GM12878 (cell line): ENCODE results near the gene LRIG3.

Source experiments
- CTCF ChIP-seq, 3 experiments: IDR thresholded peaks in 2 of 3; conservative IDR thresholded peaks in 1 of 3; 2 replicates each; pipeline ENCODE4 v1.5.1; 2011; ENCODE audit warnings: low read depth in 3 of 3, low read length in 3 of 3, mild to moderate bottlenecking in 3 of 3, control low read depth in 2 of 3, moderate library complexity in 2 of 3, inconsistent platforms in 1 of 3, mixed read lengths in 1 of 3; ENCODE audit not compliant: control insufficient read depth in 2 of 3, insufficient read depth in 1 of 3; ENCODE audit errors: extremely low read depth in 1 of 3
- ESRRA ChIP-seq: IDR thresholded peaks from 2 replicates; pipeline ENCODE4 v1.6.1; 2012; ENCODE audit warnings: mild to moderate bottlenecking, low read length, improper control_type of control experiment
- EZH2 ChIP-seq: IDR thresholded peaks from 2 replicates; pipeline ENCODE4 v1.6.1; 2012; ENCODE audit warnings: low read depth, mild to moderate bottlenecking, control low read depth, inconsistent platforms, low read length, borderline replicate concordance; ENCODE audit not compliant: control insufficient read depth
- MAX ChIP-seq: IDR thresholded peaks from 2 replicates; pipeline ENCODE4 v1.6.1; 2012; ENCODE audit warnings: low read depth, low read length, improper control_type of control experiment
- NFIC ChIP-seq: IDR thresholded peaks from 2 replicates; pipeline ENCODE4 v1.6.1; 2012; ENCODE audit warnings: low read depth, mild to moderate bottlenecking, inconsistent platforms, low read length, moderate library complexity
- NFYA ChIP-seq: IDR thresholded peaks from 2 replicates; pipeline ENCODE4 v1.6.1; 2011; ENCODE audit warnings: low read depth, mild to moderate bottlenecking, low read length, improper control_type of control experiment, borderline replicate concordance
- NR2C2 ChIP-seq: IDR thresholded peaks from 2 replicates; pipeline ENCODE4 v1.6.1; 2011; ENCODE audit warnings: borderline replicate concordance, low read depth; ENCODE audit not compliant: control insufficient read depth, insufficient read length
- POLR2AphosphoS5 ChIP-seq: IDR thresholded peaks from 2 replicates; pipeline ENCODE4 v1.6.1; 2011; ENCODE audit warnings: mild to moderate bottlenecking, low read length, inconsistent platforms
- RAD21 ChIP-seq: IDR thresholded peaks from 2 replicates; pipeline ENCODE4 v1.6.1; 2011; ENCODE audit warnings: mild to moderate bottlenecking, low read depth, low read length, moderate library complexity; ENCODE audit not compliant: insufficient read depth
- RELB ChIP-seq: fragments of 450-650 bp; IDR thresholded peaks from 2 replicates; pipeline ENCODE4 v1.6.1; 2017; ENCODE audit warnings: low read depth, mild to moderate bottlenecking, moderate library complexity
- SIN3A ChIP-seq: IDR thresholded peaks from 2 replicates; pipeline ENCODE4 v1.6.1; 2012; ENCODE audit warnings: low read depth, low read length, improper control_type of control experiment
- SMAD1 ChIP-seq: fragments of 450-650 bp; IDR thresholded peaks from 2 replicates; pipeline ENCODE4 v1.6.1; 2018; ENCODE audit warnings: mild to moderate bottlenecking, low read depth; ENCODE audit not compliant: partially characterized antibody
- ZBTB33 ChIP-seq: fragments of 450-650 bp; IDR thresholded peaks from 2 replicates; pipeline ENCODE4 v1.6.1; 2017; ENCODE audit warnings: mild to moderate bottlenecking
- ZSCAN29 ChIP-seq: fragments of 450-650 bp; IDR thresholded peaks from 2 replicates; pipeline ENCODE4 v1.6.1; 2017; ENCODE audit warnings: mild to moderate bottlenecking, moderate library complexity

GRCh38 chr12:58887068-58887467 is 33.2 kb downstream of the LRIG3 start:
- TF ChIP-seq ZSCAN29, result no peak
- no peak for TF ChIP-seq NFIC
- no peak for TF ChIP-seq RAD21
- TF ChIP-seq ZBTB33, result no peak
- TF ChIP-seq CTCF (IDR thresholded peaks at IDR 0.05 in 2 of 3, conservative IDR thresholded peaks at IDR 0.05 in 1 of 3; ENCODE audit: control insufficient read depth in 2 of 3, extremely low read depth in 1 of 3, insufficient read depth in 1 of 3, low read depth in 3 of 3, low read length in 3 of 3), result no peak
- TF ChIP-seq SMAD1, result no peak
- TF ChIP-seq ESRRA, result no peak
- no peak for TF ChIP-seq NFYA
- TF ChIP-seq RELB, result no peak
- TF ChIP-seq NR2C2, result no peak
- TF ChIP-seq MAX, result no peak
- no peak for TF ChIP-seq SIN3A
- TF ChIP-seq EZH2, result no peak
- no peak for TF ChIP-seq POLR2AphosphoS5
